Liver (tissue), 9 donors: ENCODE data around the gene RANBP17. TPM values are rescaled to one million over a fixed set of nuclear protein-coding genes. Genes with fewer than 3 reads are reported as not detected.

ENCODE experiments used
- DNase-seq: peaks from one replicate; pipeline ENCODE4 v3.0.0-alpha.2; 2017; ENCODE audit warnings: low spot score
- H3K27ac ChIP-seq, 2 donors: one replicate each; pipeline ENCODE4 v1.7.0; 2013; ENCODE audit warnings: inconsistent platforms in 2 of 2, low read length in 2 of 2, control low read depth in 1 of 2, low read depth in 1 of 2, mild to moderate bottlenecking in 1 of 2
- H3K27me3 ChIP-seq, 4 donors: one replicate each; pipeline versions ENCODE4 v1.6.1 to v1.7.0; 2013; ENCODE audit warnings: low read length in 3 of 4, inconsistent platforms in 1 of 4, mild to moderate bottlenecking in 1 of 4, moderate library complexity in 1 of 4; ENCODE audit not compliant: control insufficient read depth in 4 of 4, insufficient read depth in 4 of 4
- H3K36me3 ChIP-seq, 4 donors: one replicate each; pipeline versions ENCODE4 v1.6.1 to v1.7.0; 2013; ENCODE audit warnings: low read length in 3 of 4, mild to moderate bottlenecking in 3 of 4, low read depth in 1 of 4, moderate library complexity in 1 of 4; ENCODE audit not compliant: control insufficient read depth in 4 of 4, insufficient read depth in 3 of 4
- H3K4me1 ChIP-seq, 4 donors: one replicate each; pipeline versions ENCODE4 v1.6.1 to v1.7.0; 2013; ENCODE audit warnings: low read length in 3 of 4, mild to moderate bottlenecking in 3 of 4, moderate library complexity in 1 of 4; ENCODE audit not compliant: control insufficient read depth in 4 of 4, insufficient read depth in 4 of 4
- H3K4me3 ChIP-seq, 3 donors: one replicate each; pipeline versions ENCODE4 v1.6.1 to v1.7.0; 2013; ENCODE audit warnings: low read length in 3 of 3, control low read depth in 1 of 3, low read depth in 1 of 3, mild to moderate bottlenecking in 1 of 3
- H3K9ac ChIP-seq, 2 donors: one replicate each; pipeline ENCODE4 v1.7.0; 2013; ENCODE audit warnings: low read length in 2 of 2, mild to moderate bottlenecking in 2 of 2, moderate library complexity in 2 of 2, control low read depth in 1 of 2, low read depth in 1 of 2
- H3K9me3 ChIP-seq, 4 donors: one replicate each; pipeline versions ENCODE4 v1.6.1 to v1.7.0; 2013; ENCODE audit warnings: low read length in 3 of 4; ENCODE audit not compliant: control insufficient read depth in 4 of 4
- EGR1 ChIP-seq, 2 donors: IDR thresholded peaks; 2 replicates each; pipeline ENCODE4 v1.6.1; 2016 to 2018; ENCODE audit warnings: antibody characterized with exemption in 2 of 2, low read depth in 2 of 2
- GABPA ChIP-seq, 2 donors: IDR thresholded peaks in 1 of 2; conservative IDR thresholded peaks in 1 of 2; 2 replicates each; pipeline ENCODE4 v1.6.1; 2016; ENCODE audit warnings: antibody characterized with exemption in 2 of 2, mild to moderate bottlenecking in 1 of 2, moderate library complexity in 1 of 2
- HNF4A ChIP-seq, 2 donors: conservative IDR thresholded peaks; 2 replicates each; pipeline ENCODE4 v1.6.1; 2016; ENCODE audit warnings: antibody characterized with exemption in 2 of 2, mild to moderate bottlenecking in 2 of 2
- HNF4G ChIP-seq: IDR thresholded peaks from 2 replicates; pipeline ENCODE4 v1.6.1; 2016; ENCODE audit warnings: antibody characterized with exemption
- JUND ChIP-seq, 2 donors: IDR thresholded peaks; 2 replicates each; pipeline ENCODE4 v1.6.1; 2016; ENCODE audit warnings: antibody characterized with exemption in 2 of 2
- RXRA ChIP-seq, 2 donors: IDR thresholded peaks; 2 replicates each; pipeline ENCODE4 v1.6.1; 2017 to 2018; ENCODE audit warnings: antibody characterized with exemption in 2 of 2, mild to moderate bottlenecking in 1 of 2
- SP1 ChIP-seq: IDR thresholded peaks from 2 replicates; pipeline ENCODE4 v1.6.1; 2018; ENCODE audit warnings: antibody characterized with exemption, mild to moderate bottlenecking
- TAF1 ChIP-seq: conservative IDR thresholded peaks from 2 replicates; pipeline ENCODE4 v1.6.1; 2016; ENCODE audit warnings: antibody characterized with exemption, mild to moderate bottlenecking
- YY1 ChIP-seq: IDR thresholded peaks from 2 replicates; pipeline ENCODE4 v1.6.1; 2016; ENCODE audit warnings: antibody characterized with exemption, mild to moderate bottlenecking
- WGBS: extraction: QIAGEN DNeasy Blood & Tissue Kit; methylation state at CpG from one replicate; pipeline ENCODE4 v1.1.7; 2013; 5-methylcytosine and 5-hydroxymethylcytosine counted together
- polyA plus RNA-seq, 2 donors: library from polyadenylated mRNA; stranded (reverse) in 1 of 2; unstranded in 1 of 2; fragments of 200-250 nt in 1 of 2; fragments of >200 nt in 1 of 2; fragmentation: Nextera tagmentation in 1 of 2; extraction: Ambion mirVana in 1 of 2; gene quantifications; one replicate each; pipeline versions ENCODE4 v1.2.1 to v1.2.3, GENCODE V29; 2013 to 2015
- total RNA-seq, 2 donors: library from RNA; depleted of rRNA; stranded (reverse); fragments of >200 nt; gene quantifications; one replicate each; pipeline ENCODE4 v1.2.3, GENCODE V29; 2014
- TF ChIP-seq, protein P1 (sequence below): IDR thresholded peaks from 2 replicates; pipeline ENCODE4 v1.6.1; 2016; ENCODE audit warnings: antibody characterized with exemption
- TF ChIP-seq, protein P2 (sequence below): fragments of 150-350 bp; IDR thresholded peaks from 2 replicates; pipeline ENCODE4 v1.5.1; 2017; ENCODE audit warnings: improper control_type of control experiment, low read depth, low read length; ENCODE audit not compliant: missing input control
- TF ChIP-seq, protein P3 (sequence below): IDR thresholded peaks from 2 replicates; pipeline ENCODE4 v1.6.1; 2016; ENCODE audit warnings: antibody characterized with exemption
- donor health status: healthy.
- donor health status: healthy.
- donor health status: healthy.
- donor health status: healthy.
- donor health status: healthy.

The RANBP17 gene
- total and polyA plus RNA-seq, 4 donors: 0.83 to 10.8 (median 7.9) TPM

DNA sequence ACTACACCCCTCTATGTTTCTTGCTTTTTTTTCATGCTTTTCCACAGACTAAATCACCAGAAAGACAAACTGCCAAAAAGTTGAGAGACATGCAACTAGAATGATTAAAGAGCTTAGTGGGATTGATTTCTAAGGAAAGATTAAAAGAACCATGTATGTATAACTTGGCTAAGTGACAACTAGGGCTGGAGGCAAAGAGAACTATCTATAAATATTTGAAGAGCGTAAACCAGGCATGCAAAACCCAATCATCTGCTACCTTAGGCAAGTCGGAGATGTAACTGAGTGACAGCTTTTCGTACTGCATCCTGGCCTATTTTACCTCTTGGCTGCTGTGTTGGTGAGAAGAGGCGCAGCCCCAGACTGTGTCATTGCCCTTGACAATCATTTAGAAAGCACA is 326.2 kb downstream of the RANBP17 start:
- H3K9ac ChIP-seq: no peak overlapping the region
- no peak overlapping the region for H3K27ac ChIP-seq
- H3K4me3 ChIP-seq: no peak overlapping the region
- WGBS: 46% methylated on average over 4 of the region's 4 CpGs
- TF ChIP-seq HNF4A (conservative IDR thresholded peaks at IDR 0.05) (no peak), YY1 (no peak)
- TF ChIP-seq, protein P1, sequence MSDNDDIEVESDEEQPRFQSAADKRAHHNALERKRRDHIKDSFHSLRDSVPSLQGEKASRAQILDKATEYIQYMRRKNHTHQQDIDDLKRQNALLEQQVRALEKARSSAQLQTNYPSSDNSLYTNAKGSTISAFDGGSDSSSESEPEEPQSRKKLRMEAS: no peak
- no peaks in the 10 kb centered on the region for H3K4me1 ChIP-seq
- H3K9me3 ChIP-seq: no peaks in the 10 kb centered on the region
- no peak for DNase-seq
- peaks cover 0 to 2% (median 0%) of the 10 kb centered on the region in 4 donors for H3K36me3 ChIP-seq
- no peaks in the 10 kb centered on the region for H3K27me3 ChIP-seq

DNA sequence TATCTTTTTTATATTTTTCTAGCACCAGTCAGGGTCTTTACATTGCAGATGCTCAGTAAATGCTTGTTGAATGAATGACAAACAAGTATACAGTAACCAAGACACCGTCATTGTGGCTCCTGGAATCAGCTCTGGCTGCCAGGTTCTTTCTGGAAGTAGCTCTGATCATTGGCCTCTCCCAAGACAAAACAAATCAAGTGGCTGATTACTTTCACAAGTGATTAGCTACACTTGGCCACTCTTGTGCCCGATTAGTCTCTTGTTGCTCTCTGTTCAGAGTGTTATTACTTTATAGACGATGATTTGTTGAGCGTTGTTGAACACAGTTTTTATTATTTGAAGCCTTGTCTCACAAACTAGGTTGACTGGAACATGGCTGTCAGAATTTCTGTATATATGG is 327.6 kb downstream of the RANBP17 start:
- no peak overlapping the region for H3K27ac ChIP-seq
- H3K36me3 ChIP-seq: peaks cover 0 to 2% (median 0%) of the 10 kb centered on the region in 4 donors
- no peak overlapping the region for H3K4me3 ChIP-seq
- DNase-seq: no peak
- H3K27me3 ChIP-seq: no peaks in the 10 kb centered on the region
- TF ChIP-seq TAF1: no peak
- TF ChIP-seq, protein P1: no peak
- TF ChIP-seq, protein P2, sequence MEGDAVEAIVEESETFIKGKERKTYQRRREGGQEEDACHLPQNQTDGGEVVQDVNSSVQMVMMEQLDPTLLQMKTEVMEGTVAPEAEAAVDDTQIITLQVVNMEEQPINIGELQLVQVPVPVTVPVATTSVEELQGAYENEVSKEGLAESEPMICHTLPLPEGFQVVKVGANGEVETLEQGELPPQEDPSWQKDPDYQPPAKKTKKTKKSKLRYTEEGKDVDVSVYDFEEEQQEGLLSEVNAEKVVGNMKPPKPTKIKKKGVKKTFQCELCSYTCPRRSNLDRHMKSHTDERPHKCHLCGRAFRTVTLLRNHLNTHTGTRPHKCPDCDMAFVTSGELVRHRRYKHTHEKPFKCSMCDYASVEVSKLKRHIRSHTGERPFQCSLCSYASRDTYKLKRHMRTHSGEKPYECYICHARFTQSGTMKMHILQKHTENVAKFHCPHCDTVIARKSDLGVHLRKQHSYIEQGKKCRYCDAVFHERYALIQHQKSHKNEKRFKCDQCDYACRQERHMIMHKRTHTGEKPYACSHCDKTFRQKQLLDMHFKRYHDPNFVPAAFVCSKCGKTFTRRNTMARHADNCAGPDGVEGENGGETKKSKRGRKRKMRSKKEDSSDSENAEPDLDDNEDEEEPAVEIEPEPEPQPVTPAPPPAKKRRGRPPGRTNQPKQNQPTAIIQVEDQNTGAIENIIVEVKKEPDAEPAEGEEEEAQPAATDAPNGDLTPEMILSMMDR: no peak
- TF ChIP-seq GABPA (IDR thresholded peaks at IDR 0.05 in 1 of 2, conservative IDR thresholded peaks at IDR 0.05 in 1 of 2): no peak
- no peak for TF ChIP-seq EGR1 (IDR thresholded peaks at IDR 0.05; ENCODE audit: low read depth in 2 of 2)
- TF ChIP-seq HNF4G: no peak
- TF ChIP-seq SP1: no peak
- TF ChIP-seq, protein P3, sequence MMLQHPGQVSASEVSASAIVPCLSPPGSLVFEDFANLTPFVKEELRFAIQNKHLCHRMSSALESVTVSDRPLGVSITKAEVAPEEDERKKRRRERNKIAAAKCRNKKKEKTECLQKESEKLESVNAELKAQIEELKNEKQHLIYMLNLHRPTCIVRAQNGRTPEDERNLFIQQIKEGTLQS: no peak
- no peaks in the 10 kb centered on the region for H3K4me1 ChIP-seq
- no peaks in the 10 kb centered on the region for H3K9me3 ChIP-seq
- H3K9ac ChIP-seq: no peak overlapping the region
- WGBS: 95% methylated on average over 4 of the region's 4 CpGs

DNA sequence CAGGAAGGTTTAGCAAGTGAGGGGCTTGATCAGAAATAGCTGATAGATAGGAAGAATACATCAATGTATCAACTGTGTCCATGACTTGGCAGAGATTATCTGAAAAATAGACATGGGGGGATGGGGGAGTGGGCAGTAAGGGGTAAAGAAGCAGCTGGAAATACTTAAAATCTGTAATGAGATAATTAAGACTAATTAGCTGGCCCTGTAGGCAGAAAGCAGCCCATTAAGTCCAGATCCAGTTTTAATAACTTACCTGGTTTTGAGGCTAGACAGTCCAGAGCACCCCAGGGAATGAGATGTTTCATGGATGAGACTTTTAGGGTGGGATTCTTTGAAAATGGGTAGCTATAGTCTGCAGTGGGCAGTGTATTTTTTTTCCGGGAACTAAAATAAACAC is 330.3 kb downstream of the RANBP17 start:
- DNase-seq: no peak
- H3K9me3 ChIP-seq: no peaks in the 10 kb centered on the region
- no peaks in the 10 kb centered on the region for H3K27me3 ChIP-seq
- H3K4me1 ChIP-seq: no peaks in the 10 kb centered on the region
- no peak for TF ChIP-seq YY1
- no peak for TF ChIP-seq RXRA (IDR thresholded peaks at IDR 0.05)
- TF ChIP-seq JUND (IDR thresholded peaks at IDR 0.05): no peak
- TF ChIP-seq, protein P1: no peak
- no peak overlapping the region for H3K27ac ChIP-seq
- WGBS: 92% methylated on average over 1 of the region's 1 CpG
- no peaks in the 10 kb centered on the region for H3K36me3 ChIP-seq
- H3K9ac ChIP-seq: no peak overlapping the region
- no peak overlapping the region for H3K4me3 ChIP-seq
